ENCODE measurements around the gene ST7.

- peak; percentile 71 for TF ChIP-seq GATA2 (IDR thresholded peaks at IDR 0.05; ENCODE audit: low read depth, low read length)
- TF ChIP-seq GATA3 (IDR thresholded peaks at IDR 0.05; ENCODE audit: low read depth, low read length) = no peak
Measured at GRCh38 chr7:117014673-117015133, 61.4 kb downstream of the ST7 start.

Measured in SH-SY5Y (cell line).